Activated CD8-positive, alpha-beta T cell treated with anti-CD3 and anti-CD28 coated beads, Interleukin-2, amount 10 ng/mL, durations not matched to agents 7 days and 5 days (primary cell): ENCODE data around the gene GABRG1. TPM values are rescaled to one million over a fixed set of nuclear protein-coding genes. Genes with fewer than 3 reads are reported as not detected.

Experiments
- ATAC-seq: fragments of 150-1000 bp; cut with Tn5 transposase; one replicate; pipeline ENCODE4 v1.10.0; 2021; ENCODE audit warnings: moderate library complexity
- CTCF ChIA-PET: fragments of 350-600 bp; sonication (Branson Sonifier 250); formaldehyde crosslinking; loops from one replicate; lab custom pipeline; 2021; ENCODE audit warnings: antibody characterized with exemption; lab: Charles Lee
- POLR2A ChIA-PET: fragments of 350-600 bp; sonication (Branson Sonifier 250); formaldehyde crosslinking; loops from one replicate; lab custom pipeline; 2021; ENCODE audit warnings: antibody characterized with exemption; lab: Charles Lee
- DNase-seq: peaks from one replicate; pipeline ENCODE4 v3.0.0-alpha.2; 2020
- H3K27ac Mint-ChIP-seq: one replicate; pipeline ENCODE4 v1.8.0; 2021; ENCODE audit warnings: mild to moderate bottlenecking, mixed read lengths
- H3K27me3 Mint-ChIP-seq: one replicate; pipeline ENCODE4 v1.8.0; 2021; ENCODE audit warnings: low read depth, mixed read lengths
- H3K36me3 Mint-ChIP-seq: one replicate; pipeline ENCODE4 v1.8.0; 2021; ENCODE audit warnings: low read depth, mixed read lengths
- H3K4me1 Mint-ChIP-seq: one replicate; pipeline ENCODE4 v1.8.0; 2021; ENCODE audit warnings: low read depth, mixed read lengths
- H3K4me3 Mint-ChIP-seq: one replicate; pipeline ENCODE4 v1.8.0; 2021; ENCODE audit warnings: mild to moderate bottlenecking, mixed read lengths
- H3K9me3 Mint-ChIP-seq: one replicate; pipeline ENCODE4 v1.8.0; 2022; ENCODE audit warnings: mixed read lengths; ENCODE audit not compliant: insufficient read depth
- total RNA-seq, 2 experiments: library from RNA; stranded (reverse); gene quantifications; one replicate each; pipeline ENCODE4 v1.2.3, GENCODE V29; 2021

GABRG1 gene
- total RNA-seq, result not detected

DNA sequence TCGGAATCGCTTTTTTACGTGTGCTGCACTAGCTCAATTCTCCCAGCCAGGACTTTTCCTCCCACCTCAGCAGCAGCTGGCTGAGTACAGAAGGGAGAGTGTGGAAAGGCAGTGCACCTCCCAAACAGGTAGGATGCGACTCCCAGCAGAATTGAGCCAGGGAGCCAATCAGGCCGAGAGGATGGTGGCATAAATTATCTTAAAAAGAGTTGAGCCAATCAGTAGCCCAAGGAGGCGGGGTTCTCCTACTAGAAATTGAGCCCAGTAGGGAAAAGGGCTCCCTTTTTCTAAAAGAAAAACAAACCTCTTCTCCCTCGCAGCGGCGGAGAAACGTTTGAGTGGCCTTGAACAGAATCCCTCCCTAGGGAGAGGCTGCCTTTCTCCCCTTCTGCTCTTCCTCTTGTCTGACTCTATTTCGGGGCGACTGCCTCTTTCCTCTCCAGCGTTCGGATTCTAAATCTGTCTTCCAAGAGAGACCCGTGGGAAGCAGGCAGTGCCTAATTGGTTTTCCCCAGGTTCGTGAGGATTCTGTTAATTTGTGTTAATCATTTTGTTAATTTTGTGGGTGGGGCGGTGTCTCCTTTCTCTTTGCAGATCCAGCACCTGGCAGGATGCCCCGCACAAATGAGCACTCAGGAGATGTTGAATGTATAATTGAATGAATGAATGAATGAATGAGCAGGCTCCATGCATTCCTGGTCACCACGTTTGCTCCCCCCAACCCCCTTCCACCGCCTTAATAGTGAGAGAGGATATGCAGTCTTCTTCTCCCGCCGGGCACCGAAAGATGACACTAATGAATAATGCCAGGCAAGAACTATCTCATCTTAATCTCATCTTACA is at the start of gene GABRG1:
Gene GABRG1 (minus strand): TSS at position 142 of the 843 bp plus-strand sequence. CDS start 141 bp downstream, at position 1.
- H3K4me3 Mint-ChIP-seq, result no peak within 1 kb of the TSS
- DNase-seq, result no peak
- CTCF ChIA-PET, result no interaction called here
- no peak for ATAC-seq
- POLR2A ChIA-PET, result no interaction called here
- no peaks in the 10 kb centered on the region for H3K36me3 Mint-ChIP-seq
- no peak within 1 kb of the TSS for H3K27ac Mint-ChIP-seq
- H3K4me1 Mint-ChIP-seq, result no peaks in the 10 kb centered on the region
- no peaks in the 10 kb centered on the region for H3K9me3 Mint-ChIP-seq
- no peaks in the 10 kb centered on the region for H3K27me3 Mint-ChIP-seq

DNA sequence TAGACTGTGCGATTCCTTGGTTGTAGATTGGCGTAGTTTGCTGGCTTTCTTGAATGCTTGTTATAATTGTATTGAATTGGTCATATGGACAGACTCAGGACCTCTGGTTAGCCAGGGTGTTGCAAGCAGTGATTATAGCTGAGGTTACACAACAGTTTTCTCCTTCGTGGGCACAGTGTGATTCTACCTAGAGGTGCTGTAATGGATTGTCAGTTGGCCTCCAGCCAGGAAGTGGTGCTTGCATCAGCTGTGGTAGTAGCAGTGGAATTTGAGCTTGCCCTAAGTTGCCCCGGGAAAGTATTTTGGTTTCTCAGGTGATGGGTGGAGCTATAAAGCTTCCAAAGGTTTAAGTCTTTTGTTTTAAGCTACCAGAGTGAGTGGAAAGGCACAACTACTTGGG is 23.1 kb upstream of the GABRG1 start:
- Mint-ChIP-seq H3K36me3 (no peaks in the 10 kb centered on the region), H3K4me3 (no peak overlapping the region), H3K27ac (no peak overlapping the region), H3K4me1 (no peaks in the 10 kb centered on the region), H3K9me3 (peaks cover 20% of the 10 kb centered on the region), H3K27me3 (no peaks in the 10 kb centered on the region)
- ATAC-seq (no peak), DNase-seq (no peak)
- CTCF ChIA-PET, result no interaction called here
- POLR2A ChIA-PET, result no interaction called here

DNA sequence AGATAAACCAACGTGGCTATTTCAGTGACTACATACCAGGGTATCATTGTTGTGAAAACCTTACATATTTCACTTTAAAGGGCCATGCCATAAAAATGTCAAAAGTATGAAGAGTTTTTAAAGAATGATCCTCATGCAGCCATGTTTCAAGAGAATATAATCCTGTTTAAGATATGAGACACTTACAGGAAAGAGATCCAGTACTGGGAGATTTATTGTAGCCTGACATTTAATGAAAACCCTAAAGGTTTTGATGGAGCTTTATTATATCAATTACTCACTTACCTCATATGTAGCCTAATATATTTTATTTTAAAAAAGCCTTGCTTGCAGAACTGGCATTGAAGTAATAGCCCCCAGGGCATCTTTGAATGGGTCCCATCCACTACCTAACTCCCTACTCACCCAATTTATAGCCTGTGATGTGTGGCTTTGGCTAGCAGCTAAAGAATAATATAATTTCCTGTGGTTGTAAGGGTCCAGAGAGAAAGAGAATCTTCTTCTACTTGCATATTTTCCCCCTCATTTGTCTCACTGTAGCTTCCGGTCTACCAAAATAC is 7.7 kb upstream of the GABRG1 start:
- H3K4me1 Mint-ChIP-seq, result no peaks in the 10 kb centered on the region
- ATAC-seq (no peak), DNase-seq (no peak)
- no peaks in the 10 kb centered on the region for H3K36me3 Mint-ChIP-seq
- H3K27ac Mint-ChIP-seq, result no peak overlapping the region
- H3K4me3 Mint-ChIP-seq, result no peak overlapping the region
- ChIA-PET POLR2A (no interaction called here), CTCF (no interaction called here)
- no peaks in the 10 kb centered on the region for H3K9me3 Mint-ChIP-seq
- H3K27me3 Mint-ChIP-seq, result no peaks in the 10 kb centered on the region

DNA sequence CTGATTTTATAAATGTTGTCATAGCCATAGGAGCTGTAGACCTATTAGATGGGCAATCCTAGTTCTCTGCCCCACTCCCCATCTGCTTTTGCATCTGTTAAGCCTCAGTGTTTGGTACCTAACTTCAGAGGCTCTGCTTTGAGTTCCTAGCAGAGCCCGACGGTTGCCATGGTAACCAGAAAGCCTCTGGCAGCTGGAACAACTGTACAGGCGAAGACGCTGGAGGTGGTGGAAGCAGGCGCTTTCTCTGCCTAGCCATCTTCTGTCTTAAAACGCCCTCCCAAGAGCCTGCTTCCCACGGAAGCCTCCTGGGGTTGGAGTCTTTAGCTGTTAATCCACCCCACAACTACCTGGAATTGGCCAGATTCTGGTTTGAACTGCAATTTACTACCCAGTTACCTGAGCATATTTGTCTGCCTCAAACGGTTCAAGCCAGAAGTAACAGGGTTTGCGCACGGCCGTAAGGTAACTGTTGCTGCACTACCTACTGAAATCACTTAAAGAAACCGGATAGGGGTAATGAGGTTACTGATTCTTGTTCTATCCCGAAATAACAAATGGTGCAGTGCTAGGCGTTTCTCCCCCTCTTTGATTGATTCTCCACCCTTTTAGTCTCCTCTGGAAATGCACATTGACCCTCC is 1.0 kb upstream of the GABRG1 start:
- DNase-seq, result no peak
- no peaks in the 10 kb centered on the region for H3K27me3 Mint-ChIP-seq
- ChIA-PET CTCF (no interaction called here), POLR2A (no interaction called here)
- no peak overlapping the region for H3K4me3 Mint-ChIP-seq
- ATAC-seq, result no peak
- H3K27ac Mint-ChIP-seq, result no peak overlapping the region
- no peaks in the 10 kb centered on the region for H3K9me3 Mint-ChIP-seq
- no peaks in the 10 kb centered on the region for H3K36me3 Mint-ChIP-seq
- no peaks in the 10 kb centered on the region for H3K4me1 Mint-ChIP-seq

DNA sequence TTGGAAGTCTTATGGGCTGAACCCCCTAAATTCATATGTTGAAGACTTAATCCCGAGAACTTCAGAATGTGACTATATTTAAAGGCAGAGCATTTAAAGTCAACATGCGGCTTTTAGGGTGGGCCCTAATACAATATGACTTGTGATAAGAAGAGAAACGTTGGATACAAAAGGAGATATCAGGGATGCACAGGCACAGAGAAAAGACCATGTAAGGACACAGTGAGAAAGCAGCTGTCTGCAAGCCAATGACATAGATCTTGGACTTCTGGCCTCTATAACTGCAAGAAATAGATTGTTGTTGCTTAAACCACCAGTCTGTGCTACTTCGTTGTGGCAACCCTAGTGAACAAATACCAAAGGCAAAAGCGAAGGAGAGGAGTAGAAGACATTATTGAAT is 42.2 kb downstream of the GABRG1 start:
- no peak for DNase-seq

DNA sequence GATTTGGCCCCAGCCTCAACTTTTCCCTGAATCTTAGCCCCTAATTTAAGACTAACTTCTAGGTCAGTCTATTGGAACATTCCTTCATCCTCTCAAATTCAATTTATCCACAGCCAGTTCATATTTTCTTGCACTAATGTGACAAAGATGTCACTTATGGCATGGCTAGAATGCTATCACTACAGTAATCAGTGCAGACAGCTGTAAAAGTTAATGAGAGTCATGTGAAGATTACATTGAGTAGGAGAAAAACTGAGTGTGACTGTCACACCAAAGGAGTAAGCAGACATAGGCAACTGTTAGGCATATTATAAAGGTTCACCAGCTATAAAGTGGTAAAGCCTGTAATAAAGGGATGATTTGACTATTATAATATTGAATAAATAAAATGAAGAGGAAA is 42.6 kb downstream of the GABRG1 start:
- POLR2A ChIA-PET, result no interaction called here
- DNase-seq (no peak), ATAC-seq (no peak)
- no peaks in the 10 kb centered on the region for H3K36me3 Mint-ChIP-seq
- no peaks in the 10 kb centered on the region for H3K9me3 Mint-ChIP-seq
- H3K4me1 Mint-ChIP-seq, result no peaks in the 10 kb centered on the region
- H3K27me3 Mint-ChIP-seq, result no peaks in the 10 kb centered on the region
- H3K27ac Mint-ChIP-seq, result no peak overlapping the region
- CTCF ChIA-PET, result no interaction called here
- H3K4me3 Mint-ChIP-seq, result no peak overlapping the region

More for the DNA sequence above, 42.2 kb downstream of the GABRG1 start:
- H3K27me3 Mint-ChIP-seq, result no peaks in the 10 kb centered on the region
- H3K27ac Mint-ChIP-seq, result no peak overlapping the region
- no peak for ATAC-seq
- ChIA-PET POLR2A (no interaction called here), CTCF (no interaction called here)
- no peaks in the 10 kb centered on the region for H3K36me3 Mint-ChIP-seq
- H3K4me3 Mint-ChIP-seq, result no peak overlapping the region
- H3K9me3 Mint-ChIP-seq, result no peaks in the 10 kb centered on the region
- no peaks in the 10 kb centered on the region for H3K4me1 Mint-ChIP-seq

DNA sequence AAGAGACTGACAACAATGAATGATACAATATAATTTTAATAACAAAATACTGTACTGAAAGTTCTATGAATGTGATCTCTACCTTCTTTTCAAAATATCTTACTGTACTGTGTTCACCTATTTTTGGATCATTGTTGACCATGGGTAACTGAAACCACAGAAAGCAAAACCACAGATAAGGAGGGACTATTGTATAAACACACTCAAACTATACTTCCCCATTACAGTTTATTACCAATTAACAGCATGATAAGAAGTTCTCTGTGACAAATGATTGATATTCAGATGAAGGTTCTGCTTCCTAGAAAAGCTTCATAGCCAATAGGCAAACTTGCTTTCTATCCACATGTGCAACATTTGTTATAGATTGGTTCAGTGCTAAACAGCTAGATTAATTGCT is 50.1 kb downstream of the GABRG1 start:
- Mint-ChIP-seq H3K4me3 (no peak overlapping the region), H3K27me3 (no peaks in the 10 kb centered on the region)
- POLR2A ChIA-PET, result no interaction called here

DNA sequence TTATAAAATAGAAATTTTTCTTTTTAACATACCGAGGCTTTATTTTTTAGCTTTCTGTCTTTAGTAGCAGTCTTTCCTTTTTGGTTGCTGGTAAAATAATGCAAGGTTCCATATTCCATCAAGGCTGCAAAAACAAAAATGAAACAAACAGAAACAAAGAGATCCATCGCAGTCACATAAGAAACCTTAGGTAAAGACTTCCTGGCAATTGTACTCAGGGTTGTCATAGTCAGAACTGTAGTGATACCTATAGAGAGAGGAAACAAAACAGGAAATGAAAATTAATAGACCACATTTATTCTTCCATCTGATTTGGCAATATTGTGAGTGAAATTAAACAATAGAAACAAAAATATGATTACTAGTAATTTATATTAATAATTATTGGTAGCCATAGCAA is 72.5 kb downstream of the GABRG1 start:
- CTCF ChIA-PET, result no interaction called here
- Mint-ChIP-seq H3K27me3 (no peaks in the 10 kb centered on the region), H3K9me3 (peaks cover 8% of the 10 kb centered on the region), H3K4me1 (no peaks in the 10 kb centered on the region), H3K27ac (no peak overlapping the region), H3K36me3 (no peaks in the 10 kb centered on the region), H3K4me3 (no peak overlapping the region)
- ATAC-seq, result no peak
- POLR2A ChIA-PET, result no interaction called here
- DNase-seq, result no peak

More for the DNA sequence above, 50.1 kb downstream of the GABRG1 start:
- Mint-ChIP-seq H3K4me1 (no peaks in the 10 kb centered on the region), H3K27ac (no peak overlapping the region), H3K36me3 (no peaks in the 10 kb centered on the region), H3K9me3 (no peaks in the 10 kb centered on the region)
- CTCF ChIA-PET, result no interaction called here
- DNase-seq (no peak), ATAC-seq (no peak)

DNA sequence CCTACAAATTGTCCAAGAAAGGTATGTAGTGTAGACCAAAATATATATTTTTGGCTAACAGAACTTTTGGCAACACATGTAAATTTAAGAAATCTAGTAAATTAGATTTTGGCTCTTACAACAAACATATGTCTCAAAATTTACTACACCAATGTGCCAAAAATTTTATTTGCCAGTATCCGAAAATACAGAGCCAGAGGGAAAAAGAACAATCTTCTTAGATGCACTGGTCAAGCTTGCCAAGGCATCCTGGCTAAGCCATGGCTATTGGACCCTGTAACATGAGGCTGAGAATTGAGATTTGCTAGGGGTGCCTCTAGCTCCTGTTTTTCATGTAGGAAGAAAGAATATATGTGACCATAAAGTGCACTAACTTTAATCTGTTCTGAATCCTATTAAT is 91.8 kb downstream of the GABRG1 start:
- no peaks in the 10 kb centered on the region for H3K27me3 Mint-ChIP-seq
- ChIA-PET POLR2A (no interaction called here), CTCF (no interaction called here)
- no peaks in the 10 kb centered on the region for H3K4me1 Mint-ChIP-seq
- no peaks in the 10 kb centered on the region for H3K36me3 Mint-ChIP-seq
- ATAC-seq (no peak), DNase-seq (no peak)
- peaks cover 18% of the 10 kb centered on the region for H3K9me3 Mint-ChIP-seq
- no peak overlapping the region for H3K4me3 Mint-ChIP-seq
- no peak overlapping the region for H3K27ac Mint-ChIP-seq

DNA sequence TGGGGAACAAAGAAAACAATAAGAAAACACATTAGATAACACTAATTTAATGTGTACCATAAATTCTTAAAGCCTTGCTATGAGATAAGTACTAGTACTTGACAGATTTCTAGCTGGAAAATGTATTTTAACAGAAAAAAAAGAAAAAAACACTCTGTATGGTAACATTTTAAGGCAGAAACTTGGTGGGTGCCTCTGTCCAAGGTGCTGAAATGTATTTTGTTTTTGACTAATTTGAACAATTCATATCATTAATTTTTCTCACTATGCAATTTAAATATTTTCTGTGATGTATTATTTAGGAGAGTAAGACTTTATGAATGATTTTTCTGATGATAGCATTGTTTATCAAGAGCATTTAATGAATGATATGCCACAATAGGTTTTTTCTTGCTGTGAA is 107.5 kb downstream of the GABRG1 start:
- Mint-ChIP-seq H3K27me3 (no peaks in the 10 kb centered on the region), H3K4me3 (no peak overlapping the region), H3K4me1 (no peaks in the 10 kb centered on the region), H3K27ac (no peak overlapping the region), H3K9me3 (peaks cover 4% of the 10 kb centered on the region), H3K36me3 (no peaks in the 10 kb centered on the region)
- no peak for DNase-seq
- ChIA-PET CTCF (no interaction called here), POLR2A (no interaction called here)
- no peak for ATAC-seq

DNA sequence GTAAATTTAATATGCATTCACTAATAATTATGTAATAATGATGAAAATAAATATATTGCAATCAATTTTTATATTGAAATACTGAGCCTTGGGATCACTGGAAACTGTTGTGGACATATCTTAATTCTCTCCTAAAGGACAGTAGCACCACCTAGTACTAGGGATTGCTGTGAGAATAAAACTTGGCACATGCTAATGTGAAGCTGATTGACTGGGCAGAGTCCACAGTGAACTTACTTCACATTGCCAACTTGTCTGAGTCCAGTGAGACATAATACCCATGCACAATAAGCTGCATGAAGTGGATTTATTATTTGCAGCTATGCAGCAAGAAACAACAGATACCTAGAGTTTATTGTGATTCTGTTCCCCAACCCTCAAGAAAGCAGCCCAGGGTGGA is 131.1 kb downstream of the GABRG1 start:
- POLR2A ChIA-PET, result no interaction called here
- Mint-ChIP-seq H3K36me3 (no peaks in the 10 kb centered on the region), H3K4me1 (no peaks in the 10 kb centered on the region), H3K9me3 (peaks cover 4% of the 10 kb centered on the region), H3K27me3 (no peaks in the 10 kb centered on the region), H3K27ac (no peak overlapping the region), H3K4me3 (no peak overlapping the region)
- DNase-seq (no peak), ATAC-seq (no peak)
- CTCF ChIA-PET, result no interaction called here

DNA sequence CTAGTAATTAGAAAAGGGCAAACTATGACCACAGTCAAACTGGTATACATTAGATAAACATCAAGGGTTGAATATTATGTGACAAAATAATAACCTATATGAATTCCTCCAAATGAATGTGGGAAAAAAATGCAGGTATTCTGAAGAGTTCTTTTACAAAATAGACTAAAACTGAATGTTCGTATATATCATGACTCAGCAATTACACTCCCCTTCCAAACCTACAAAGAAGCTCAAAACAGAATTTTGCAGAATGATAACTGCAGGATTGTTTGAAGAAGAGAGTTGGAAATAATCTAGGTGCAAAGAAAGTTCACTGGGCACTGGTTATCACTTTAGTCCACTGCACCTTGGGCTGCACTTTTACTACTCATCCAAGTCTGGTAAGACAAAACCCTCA is 134.1 kb downstream of the GABRG1 start:
- ATAC-seq (no peak), DNase-seq (no peak)
- no peak overlapping the region for H3K27ac Mint-ChIP-seq
- peaks cover 12% of the 10 kb centered on the region for H3K9me3 Mint-ChIP-seq
- H3K4me1 Mint-ChIP-seq, result no peaks in the 10 kb centered on the region
- no peaks in the 10 kb centered on the region for H3K27me3 Mint-ChIP-seq
- H3K4me3 Mint-ChIP-seq, result no peak overlapping the region
- ChIA-PET POLR2A (no interaction called here), CTCF (no interaction called here)
- no peaks in the 10 kb centered on the region for H3K36me3 Mint-ChIP-seq
